ENCODE results near the gene TLNRD1.

Gene TLNRD1

DNA sequence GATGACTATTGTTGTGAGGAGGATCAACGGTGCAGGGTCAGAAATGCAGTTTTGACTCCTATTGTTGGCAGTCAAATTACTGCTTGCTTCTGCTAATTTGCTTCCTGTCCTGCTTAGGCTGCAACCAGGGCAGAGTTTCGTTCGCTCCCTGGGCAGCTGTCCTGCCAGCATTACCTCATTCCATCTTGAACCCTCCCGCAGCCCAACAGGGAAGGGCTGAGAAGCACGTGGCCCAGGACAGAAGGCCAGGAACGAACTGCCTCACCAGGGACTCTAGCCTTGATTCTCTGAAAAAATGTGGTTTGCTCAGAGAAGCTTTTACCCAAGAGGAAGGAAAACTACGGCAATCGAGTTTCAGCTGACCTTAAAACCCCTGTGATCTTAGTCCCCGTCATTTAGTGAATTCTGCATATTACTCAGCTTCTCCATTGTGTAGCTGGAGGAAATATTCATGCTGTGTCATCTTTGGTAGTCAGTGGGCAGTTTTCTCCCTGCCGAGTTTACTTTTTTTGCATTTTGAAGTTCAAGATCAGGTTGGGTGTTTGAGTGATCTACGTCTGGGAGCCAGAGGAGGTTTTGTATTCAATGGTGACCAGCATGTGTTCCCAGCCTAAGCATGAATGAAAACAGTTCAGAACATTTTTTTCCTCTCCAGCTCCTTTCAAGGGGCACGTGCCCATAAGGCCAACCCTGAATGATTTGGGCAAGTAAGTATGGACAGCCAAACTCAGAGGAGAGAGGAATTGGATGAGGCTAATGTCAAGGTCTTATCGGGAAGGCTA lies 23.0 kb downstream of the TLNRD1 start:
- DNase-seq: peak; percentile 59
- H3K4me3 Mint-ChIP-seq: peak overlapping the region; percentile 53
- peak overlapping the region; percentile 99 for H3K27ac Mint-ChIP-seq
- peaks cover 42% of the 10 kb centered on the region for H3K4me1 Mint-ChIP-seq (ENCODE audit: low read depth)
- no peaks in the 10 kb centered on the region for H3K36me3 Mint-ChIP-seq (ENCODE audit: low read depth)
- no peaks in the 10 kb centered on the region for H3K9me3 Mint-ChIP-seq
- no peaks in the 10 kb centered on the region for H3K27me3 Mint-ChIP-seq

DNA sequence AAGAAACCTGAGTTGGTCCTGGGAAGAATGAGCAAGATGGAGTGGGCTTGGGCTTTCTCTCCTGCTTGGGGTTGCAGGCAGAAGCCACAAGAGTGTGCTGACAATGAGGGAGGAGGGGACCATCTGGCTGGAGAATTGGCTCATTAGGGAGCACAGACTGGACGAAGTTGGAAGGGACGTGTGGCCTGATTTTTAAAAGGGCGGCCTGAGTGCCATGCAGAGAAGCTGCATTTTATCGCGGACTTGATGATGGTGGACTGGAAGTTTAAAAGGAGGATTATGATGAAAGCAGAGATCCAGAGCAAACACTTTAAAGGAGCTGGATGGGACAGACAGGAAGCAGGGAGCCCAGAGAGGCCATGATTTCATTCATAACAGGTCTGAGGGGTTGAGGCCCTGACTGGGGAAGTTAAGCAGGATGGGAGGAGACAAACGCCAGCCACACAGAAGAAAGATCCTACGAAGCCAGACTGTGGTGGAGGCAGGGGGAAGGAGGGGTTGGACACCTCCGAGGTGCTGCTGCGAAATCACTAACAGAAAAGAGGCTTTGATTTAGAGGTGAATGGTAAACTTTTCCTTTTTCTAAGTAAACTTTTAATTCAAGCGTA lies 23.6 kb downstream of the TLNRD1 start:
- peaks cover 42% of the 10 kb centered on the region for H3K4me1 Mint-ChIP-seq (ENCODE audit: low read depth)
- peak overlapping the region; percentile 99 for H3K27ac Mint-ChIP-seq

DNA sequence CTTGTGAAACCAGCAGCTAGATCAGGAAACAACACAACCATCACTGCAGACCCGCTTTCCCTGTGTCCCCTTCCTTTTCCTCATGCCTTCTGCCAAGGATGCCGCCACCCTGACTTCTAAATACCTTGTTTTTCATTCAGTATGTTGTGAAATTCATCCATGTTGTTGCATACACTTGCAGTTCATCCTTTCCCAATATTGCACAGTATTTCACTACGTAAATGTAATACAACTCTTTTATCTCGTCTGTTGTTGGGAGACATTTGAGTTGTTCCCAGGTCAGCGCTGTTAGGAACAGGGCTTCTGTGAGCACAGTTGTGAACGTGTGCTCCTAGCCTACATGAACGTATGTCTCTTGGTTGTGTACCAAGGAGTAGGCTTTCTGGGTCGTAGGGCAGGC lies 24.2 kb downstream of the TLNRD1 start:
- no peak for DNase-seq
- Mint-ChIP-seq H3K9me3 (no peaks in the 10 kb centered on the region), H3K4me1 (ENCODE audit: low read depth) (peaks cover 47% of the 10 kb centered on the region), H3K27ac (peak overlapping the region; percentile 45), H3K4me3 (no peak overlapping the region), H3K36me3 (ENCODE audit: low read depth) (no peaks in the 10 kb centered on the region), H3K27me3 (no peaks in the 10 kb centered on the region)

More for the DNA sequence above, 23.6 kb downstream of the TLNRD1 start:
- Mint-ChIP-seq H3K27me3 (no peaks in the 10 kb centered on the region), H3K4me3 (peak overlapping the region; percentile 37), H3K36me3 (ENCODE audit: low read depth) (no peaks in the 10 kb centered on the region), H3K9me3 (no peaks in the 10 kb centered on the region)
- no peak for DNase-seq

DNA sequence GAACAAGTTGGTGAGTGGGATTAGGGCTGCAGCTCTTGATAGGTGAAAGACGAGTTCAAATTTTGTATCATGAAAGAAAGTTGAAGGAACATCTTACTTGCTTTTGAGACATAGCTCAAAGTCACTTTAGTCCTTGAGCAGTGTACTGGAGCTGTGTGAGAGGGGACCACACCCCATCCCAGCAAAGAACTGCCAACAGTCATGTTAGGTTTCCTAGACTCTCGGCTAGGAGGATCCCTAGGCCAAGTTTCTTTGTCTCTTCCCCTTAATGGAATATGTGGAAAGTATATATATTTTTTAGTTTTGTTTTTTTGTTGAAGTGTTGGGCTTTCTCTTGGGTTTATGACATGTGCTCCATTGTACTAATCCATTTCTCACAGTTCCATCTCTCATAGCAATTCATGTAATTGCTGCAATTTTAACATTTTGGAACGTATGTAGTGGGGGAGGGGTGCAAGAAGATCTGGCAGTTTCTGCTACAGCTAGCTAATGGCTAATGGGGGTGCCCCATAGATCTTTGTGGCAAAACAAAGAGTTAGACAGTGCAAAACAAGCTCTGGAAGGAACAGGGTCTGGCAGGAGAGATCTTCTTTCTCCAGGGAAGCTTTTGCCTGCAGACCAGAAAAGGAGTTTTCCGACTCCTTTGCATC lies 25.1 kb downstream of the TLNRD1 start:
- no peaks in the 10 kb centered on the region for H3K27me3 Mint-ChIP-seq

DNA sequence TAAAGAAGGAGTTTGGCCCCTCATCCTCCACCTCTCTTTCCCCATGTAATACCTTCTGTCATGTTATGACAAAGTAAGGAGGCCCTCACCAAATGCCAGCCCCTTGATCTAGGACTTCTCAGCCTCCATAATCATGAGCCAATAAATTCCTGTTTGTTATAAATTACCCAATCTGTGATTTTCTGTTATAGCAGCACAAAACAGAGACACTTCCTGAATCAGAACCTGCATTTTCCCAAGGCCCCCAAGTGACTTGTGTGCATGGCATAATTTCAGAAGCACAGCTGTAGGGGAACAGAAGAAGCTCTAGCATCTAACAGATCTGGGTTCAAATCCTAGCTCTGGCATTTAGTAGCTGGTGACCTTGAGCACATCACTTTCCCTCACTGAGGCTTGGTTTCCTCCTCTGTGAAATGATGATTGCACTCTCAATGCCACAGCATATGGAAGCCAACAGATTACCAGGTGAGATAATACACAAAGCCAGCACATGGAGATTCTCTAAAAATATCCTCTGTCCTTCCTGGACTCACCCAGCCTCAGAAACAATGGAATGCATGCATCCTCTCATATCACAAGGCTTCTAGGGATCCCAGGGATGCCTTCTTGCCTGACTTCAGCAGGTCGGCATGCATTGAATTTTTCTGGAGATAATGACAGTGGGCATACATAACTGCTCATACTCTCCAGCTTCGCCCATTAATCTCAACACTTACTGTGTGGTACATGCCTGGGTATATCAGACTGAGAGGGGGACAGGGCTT lies 26.3 kb downstream of the TLNRD1 start:
- no peak for DNase-seq
- H3K27ac Mint-ChIP-seq: no peak overlapping the region
- H3K9me3 Mint-ChIP-seq: no peaks in the 10 kb centered on the region
- H3K4me3 Mint-ChIP-seq: no peak overlapping the region
- no peaks in the 10 kb centered on the region for H3K36me3 Mint-ChIP-seq (ENCODE audit: low read depth)
- H3K27me3 Mint-ChIP-seq: no peaks in the 10 kb centered on the region
- H3K4me1 Mint-ChIP-seq (ENCODE audit: low read depth): peaks cover 47% of the 10 kb centered on the region

More for the DNA sequence above, 25.1 kb downstream of the TLNRD1 start:
- Mint-ChIP-seq H3K4me3 (no peak overlapping the region), H3K27ac (no peak overlapping the region), H3K9me3 (no peaks in the 10 kb centered on the region), H3K36me3 (ENCODE audit: low read depth) (no peaks in the 10 kb centered on the region), H3K4me1 (ENCODE audit: low read depth) (peaks cover 45% of the 10 kb centered on the region)
- no peak for DNase-seq

DNA sequence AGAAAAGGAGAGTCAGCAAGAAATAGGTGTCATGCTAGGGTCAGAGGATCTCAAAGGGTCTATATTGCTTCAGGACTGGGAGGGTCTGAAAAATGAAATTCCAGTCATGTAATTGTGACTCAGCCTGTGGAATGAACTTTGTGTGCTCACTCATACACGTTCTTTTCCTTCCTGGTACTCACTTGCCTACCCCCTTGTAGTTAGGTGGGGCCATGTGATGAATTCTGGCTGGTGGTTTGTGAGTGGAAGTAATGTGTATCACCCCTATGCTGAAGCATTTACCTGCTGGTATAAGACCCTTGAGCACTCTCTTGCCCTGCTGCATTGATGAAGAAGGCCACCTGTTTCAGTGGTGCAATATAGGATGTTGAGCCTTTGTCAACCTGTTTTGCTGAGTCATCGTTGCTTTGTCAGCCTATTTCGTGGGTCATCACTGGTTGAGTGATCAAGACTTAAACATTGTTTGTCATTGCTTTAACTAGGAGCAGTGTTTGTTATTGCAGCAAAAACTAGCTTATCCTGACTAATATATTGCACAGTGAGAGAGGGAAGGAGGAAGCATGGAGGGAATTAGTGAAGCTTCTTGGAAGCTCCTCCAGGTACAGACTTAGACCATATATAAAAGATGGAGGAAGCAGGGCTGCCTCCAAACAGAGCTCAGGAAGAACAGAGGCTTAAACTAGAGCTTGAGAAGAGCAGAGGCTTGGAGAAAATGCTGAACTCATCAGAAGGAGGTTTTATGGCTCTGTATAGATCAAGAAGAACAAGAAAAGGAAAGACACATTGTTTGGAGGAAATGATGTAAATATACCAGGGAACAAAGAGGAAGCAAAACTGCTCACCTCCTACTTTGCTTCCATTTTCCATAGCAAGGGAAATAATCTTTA lies 28.9 kb downstream of the TLNRD1 start:
- DNase-seq: no peak
- Mint-ChIP-seq H3K9me3 (no peaks in the 10 kb centered on the region), H3K4me1 (ENCODE audit: low read depth) (peaks cover 36% of the 10 kb centered on the region), H3K27ac (no peak overlapping the region), H3K36me3 (ENCODE audit: low read depth) (no peaks in the 10 kb centered on the region), H3K4me3 (no peak overlapping the region), H3K27me3 (no peaks in the 10 kb centered on the region)

DNA sequence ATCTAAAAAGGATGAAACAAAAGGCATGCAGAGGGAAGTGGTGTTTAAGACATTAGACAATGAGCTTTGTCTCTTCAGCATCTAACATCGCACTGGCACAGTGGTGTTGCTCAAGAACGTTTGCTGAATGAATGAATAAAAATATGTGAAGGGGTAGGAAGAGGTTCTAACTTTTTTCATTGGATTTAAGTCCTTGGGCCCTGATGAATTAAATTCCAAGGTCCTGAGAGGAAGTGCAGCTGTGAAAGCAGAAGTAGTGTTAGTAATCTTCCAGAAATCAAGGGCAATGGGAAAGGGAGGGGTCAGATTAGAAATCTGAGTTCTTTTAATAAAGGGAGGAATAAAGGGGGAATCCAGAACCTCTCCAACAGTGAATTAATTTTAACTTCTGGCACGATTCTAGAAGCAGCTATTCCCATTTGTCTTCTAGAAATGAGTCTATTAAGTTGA lies 29.6 kb downstream of the TLNRD1 start:
- Mint-ChIP-seq H3K27ac (no peak overlapping the region), H3K36me3 (ENCODE audit: low read depth) (no peaks in the 10 kb centered on the region), H3K27me3 (no peaks in the 10 kb centered on the region), H3K9me3 (no peaks in the 10 kb centered on the region), H3K4me1 (ENCODE audit: low read depth) (peaks cover 30% of the 10 kb centered on the region), H3K4me3 (no peak overlapping the region)
- no peak for DNase-seq

DNA sequence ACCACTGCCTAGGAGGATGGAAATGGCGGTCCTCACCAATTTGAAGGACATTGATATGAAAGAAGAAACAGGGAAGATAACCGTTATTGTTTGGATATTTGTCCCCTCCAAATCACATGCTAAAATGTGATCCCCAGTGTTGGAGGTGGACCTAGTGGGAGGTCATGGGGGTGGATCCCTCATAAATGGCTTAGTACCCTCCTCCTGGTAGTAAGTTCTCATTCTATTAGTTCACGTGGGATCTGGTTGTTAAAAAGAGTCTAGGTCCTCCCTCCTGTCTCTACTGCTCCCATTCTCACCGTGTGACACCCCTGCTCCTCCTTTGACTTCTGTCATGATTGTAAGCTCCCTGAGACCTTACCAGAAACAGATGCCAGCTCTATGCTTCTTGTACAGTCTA lies 30.5 kb downstream of the TLNRD1 start:
- no peak for DNase-seq

DNA sequence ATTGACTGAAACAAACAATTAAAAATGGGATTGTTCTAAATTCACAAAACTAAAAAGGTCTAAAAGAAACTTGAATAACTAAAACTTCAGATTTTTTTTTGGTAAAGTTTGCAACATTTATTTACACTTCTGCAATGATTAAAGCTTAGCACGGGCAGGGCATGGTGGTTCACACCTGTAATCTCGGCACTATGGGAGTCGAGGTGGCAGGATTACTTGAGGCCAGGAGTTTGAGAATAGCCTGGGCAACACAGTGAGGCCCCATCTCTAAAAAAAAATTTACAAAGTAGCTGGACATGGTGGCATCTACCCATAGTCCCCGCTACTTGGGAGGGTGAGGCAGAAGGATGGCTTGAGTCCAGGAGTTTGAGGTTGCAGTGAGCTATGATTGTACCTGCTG lies 31.6 kb downstream of the TLNRD1 start:
- H3K27me3 Mint-ChIP-seq: no peaks in the 10 kb centered on the region
- no peak overlapping the region for H3K27ac Mint-ChIP-seq
- H3K36me3 Mint-ChIP-seq (ENCODE audit: low read depth): no peaks in the 10 kb centered on the region
- H3K4me1 Mint-ChIP-seq (ENCODE audit: low read depth): peaks cover 17% of the 10 kb centered on the region
- H3K9me3 Mint-ChIP-seq: no peaks in the 10 kb centered on the region
- H3K4me3 Mint-ChIP-seq: no peak overlapping the region
- DNase-seq: no peak

More for the DNA sequence above, 30.5 kb downstream of the TLNRD1 start:
- no peak overlapping the region for H3K4me3 Mint-ChIP-seq
- H3K9me3 Mint-ChIP-seq: no peaks in the 10 kb centered on the region
- H3K4me1 Mint-ChIP-seq (ENCODE audit: low read depth): peaks cover 25% of the 10 kb centered on the region
- no peaks in the 10 kb centered on the region for H3K36me3 Mint-ChIP-seq (ENCODE audit: low read depth)
- no peak overlapping the region for H3K27ac Mint-ChIP-seq
- no peaks in the 10 kb centered on the region for H3K27me3 Mint-ChIP-seq

DNA sequence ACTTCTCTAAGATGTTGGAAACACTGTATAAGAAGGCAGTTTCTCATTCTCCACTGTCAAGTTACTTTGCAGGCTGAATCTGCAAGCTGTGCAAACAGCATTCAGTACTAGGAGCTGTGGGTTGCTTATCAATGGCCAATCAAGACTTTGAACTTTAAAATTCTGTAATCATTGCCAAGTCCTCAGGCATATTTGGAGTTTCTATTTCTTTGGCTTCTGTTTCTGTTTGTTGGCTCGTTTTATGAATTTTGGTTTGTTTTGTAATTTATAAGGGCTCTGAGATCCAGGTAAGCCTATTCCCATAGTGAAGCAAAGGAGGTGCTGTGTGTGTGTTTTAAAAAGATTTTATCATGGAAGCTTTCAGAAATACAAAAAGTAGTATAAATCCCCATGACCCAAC lies 32.1 kb downstream of the TLNRD1 start:
- no peaks in the 10 kb centered on the region for H3K27me3 Mint-ChIP-seq
- no peaks in the 10 kb centered on the region for H3K9me3 Mint-ChIP-seq
- peaks cover 17% of the 10 kb centered on the region for H3K4me1 Mint-ChIP-seq (ENCODE audit: low read depth)
- DNase-seq: no peak
- H3K4me3 Mint-ChIP-seq: no peak overlapping the region
- H3K36me3 Mint-ChIP-seq (ENCODE audit: low read depth): no peaks in the 10 kb centered on the region
- no peak overlapping the region for H3K27ac Mint-ChIP-seq

DNA sequence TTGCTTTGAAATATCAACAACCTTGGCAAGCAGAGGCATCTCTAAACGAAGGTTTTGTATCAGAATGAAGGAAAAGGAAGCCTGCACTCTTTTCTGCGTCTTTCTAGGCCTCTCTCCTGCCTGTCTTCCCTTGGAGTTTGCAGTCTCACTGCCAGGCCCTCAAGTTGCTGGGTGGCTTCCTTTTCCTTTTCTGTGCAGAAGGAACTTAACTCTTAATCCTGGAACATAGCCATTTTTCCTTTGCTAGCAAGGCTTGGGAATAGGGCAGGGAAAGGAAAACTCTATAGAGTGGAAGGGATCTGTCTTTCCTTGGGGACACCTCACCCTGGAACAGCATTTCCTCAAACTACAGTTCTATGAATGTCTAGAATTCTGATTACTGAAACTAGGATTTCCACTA lies 32.8 kb downstream of the TLNRD1 start:
- Mint-ChIP-seq H3K4me1 (ENCODE audit: low read depth) (peaks cover 17% of the 10 kb centered on the region), H3K27ac (no peak overlapping the region), H3K4me3 (no peak overlapping the region), H3K9me3 (no peaks in the 10 kb centered on the region), H3K27me3 (no peaks in the 10 kb centered on the region), H3K36me3 (ENCODE audit: low read depth) (no peaks in the 10 kb centered on the region)
- no peak for DNase-seq

DNA sequence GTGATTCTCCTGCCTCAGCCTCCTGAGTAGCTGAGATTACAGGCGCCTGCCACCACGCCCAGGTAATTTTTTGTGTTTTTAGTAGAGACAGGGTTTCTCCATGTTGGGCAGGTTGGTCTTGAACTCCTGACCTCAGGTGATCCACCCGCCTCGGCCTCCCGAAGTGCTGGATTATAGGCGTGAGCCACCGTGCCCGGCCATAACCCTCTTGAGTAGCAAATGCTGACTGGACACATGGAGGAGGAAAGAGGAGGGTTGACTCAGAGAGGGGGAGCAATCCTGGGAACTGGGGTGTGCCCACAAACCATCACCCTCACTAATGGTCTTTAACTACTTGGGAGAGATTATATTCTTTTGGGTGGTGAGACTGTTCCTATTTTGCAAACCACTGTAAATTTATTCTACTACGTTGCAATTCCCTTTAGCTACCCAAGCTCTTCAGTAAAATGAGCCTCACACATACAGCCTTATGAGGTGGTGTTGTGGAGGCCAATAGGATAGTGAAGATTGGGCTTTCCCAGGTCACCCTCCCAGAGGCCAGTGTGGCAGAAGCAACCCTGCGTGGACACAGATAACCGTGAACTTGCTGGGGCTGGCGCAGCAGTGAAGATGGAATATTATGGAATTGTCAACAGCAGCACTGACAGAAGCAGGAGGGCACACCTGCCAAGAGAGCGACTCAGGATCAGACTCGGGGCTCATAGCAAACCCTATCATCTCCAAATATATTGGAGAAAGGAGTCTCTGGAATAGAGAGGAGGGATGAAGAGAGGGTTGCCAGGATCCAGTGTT lies 37.4 kb downstream of the TLNRD1 start:
- Mint-ChIP-seq H3K4me3 (no peak overlapping the region), H3K4me1 (ENCODE audit: low read depth) (peaks cover 9% of the 10 kb centered on the region), H3K27ac (no peak overlapping the region), H3K27me3 (no peaks in the 10 kb centered on the region), H3K9me3 (no peaks in the 10 kb centered on the region), H3K36me3 (ENCODE audit: low read depth) (no peaks in the 10 kb centered on the region)
- DNase-seq: no peak

DNA sequence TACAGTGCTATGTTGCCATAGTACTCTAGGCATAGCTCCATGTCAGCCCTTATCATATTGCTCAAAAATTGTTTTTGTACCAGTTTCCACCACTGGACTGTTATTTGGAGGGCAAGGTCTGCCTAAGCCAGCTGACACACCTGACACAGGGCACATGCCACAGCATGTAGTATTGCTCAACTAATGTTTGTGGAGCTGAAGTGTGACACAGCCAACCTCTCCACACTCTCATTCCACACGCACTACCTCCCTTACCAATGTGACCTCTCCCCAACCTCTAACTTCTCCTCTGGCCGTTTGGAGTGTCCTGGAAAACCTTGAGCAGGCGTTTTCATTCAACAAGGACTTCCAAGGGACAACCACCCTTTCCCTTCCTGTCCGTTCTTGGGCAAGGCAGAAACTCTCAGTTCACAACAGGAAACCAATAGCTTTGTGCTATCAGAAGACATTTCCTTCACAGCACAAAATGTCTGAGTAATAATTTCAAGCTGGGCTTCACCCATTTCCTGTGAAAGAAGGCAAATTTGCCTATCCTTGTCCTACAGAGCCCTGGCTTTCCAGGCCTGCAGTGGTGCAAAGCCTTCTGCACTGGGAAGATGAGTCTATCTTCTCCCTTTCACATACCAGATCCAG lies 38.4 kb downstream of the TLNRD1 start:
- Mint-ChIP-seq H3K4me3 (no peak overlapping the region), H3K4me1 (ENCODE audit: low read depth) (peaks cover 9% of the 10 kb centered on the region), H3K27ac (peak overlapping the region; percentile 72), H3K36me3 (ENCODE audit: low read depth) (no peaks in the 10 kb centered on the region), H3K9me3 (no peaks in the 10 kb centered on the region), H3K27me3 (no peaks in the 10 kb centered on the region)
- no peak for DNase-seq

All from activated T-cell treated with anti-CD3 and anti-CD28 coated beads, Interleukin-2, amount 50 U/mL, for 24 hours (primary cell).